Fibroblast of pulmonary artery (primary cell): ENCODE data around the gene CEP295NL.
A peak's percentile ranks its signal among the peaks of the same experiment; 100 is the strongest.

Source experiments
- DNase-seq: peaks from one replicate; pipeline ENCODE4 v3.0.0-alpha.2; 2010; ENCODE audit warnings: low read depth
- H3K4me3 ChIP-seq: replicated peaks from 2 replicates; pipeline ENCODE4 v1.5.1; 2011; ENCODE audit warnings: low read depth, mild to moderate bottlenecking, control low read depth, low read length, moderate library complexity
- CTCF ChIP-seq: IDR thresholded peaks from 2 replicates; pipeline ENCODE4 v1.5.1; 2011; ENCODE audit warnings: mild to moderate bottlenecking, control low read depth, low read length, inconsistent platforms; ENCODE audit errors: missing control alignments

Gene CEP295NL

GRCh38 chr17:78920528-78920927 lies 17.5 kb upstream of the CEP295NL start:
- DNase-seq, result no peak
- no peak overlapping the region for H3K4me3 ChIP-seq
- no peak for TF ChIP-seq CTCF

- no peak for DNase-seq
- TF ChIP-seq CTCF, result no peak
- no peak overlapping the region for H3K4me3 ChIP-seq
Observed at GRCh38 chr17:78919861-78920450, 17.0 kb upstream of the CEP295NL start.

GRCh38 chr17:78918979-78919378 lies 16.0 kb upstream of the CEP295NL start:
- DNase-seq, result no peak
- no peak overlapping the region for H3K4me3 ChIP-seq
- TF ChIP-seq CTCF, result no peak

GRCh38 chr17:78917451-78918275 lies 14.7 kb upstream of the CEP295NL start:
- DNase-seq, result no peak
- H3K4me3 ChIP-seq, result no peak overlapping the region
- no peak for TF ChIP-seq CTCF

GRCh38 chr17:78915872-78916632 lies 13.1 kb upstream of the CEP295NL start:
- TF ChIP-seq CTCF, result no peak
- H3K4me3 ChIP-seq, result peak overlapping the region; percentile 27
- peak; percentile 85 for DNase-seq

- H3K4me3 ChIP-seq, result no peak overlapping the region
- no peak for TF ChIP-seq CTCF
- DNase-seq, result no peak
Observed at GRCh38 chr17:78913115-78913514, 10.1 kb upstream of the CEP295NL start.
